Stomach smooth muscle (tissue), 2 donors: ENCODE data around the gene MAP3K13.
"Not testable (repeated sequence)": the region's sequence is repeated elsewhere in the genome, so short reads cannot be mapped to it uniquely, and the experiment has no call there.

Experiments
- H3K27ac ChIP-seq: one replicate; pipeline ENCODE4 v1.7.0; 2013; ENCODE audit warnings: mild to moderate bottlenecking, low read length, inconsistent platforms
- H3K27me3 ChIP-seq, 2 donors: one replicate each; pipeline ENCODE4 v1.7.0; 2013; ENCODE audit warnings: low read length in 2 of 2; ENCODE audit not compliant: insufficient read depth in 2 of 2, control insufficient read depth in 1 of 2
- H3K36me3 ChIP-seq, 2 donors: one replicate each; pipeline ENCODE4 v1.7.0; 2013; ENCODE audit warnings: low read length in 2 of 2; ENCODE audit not compliant: control insufficient read depth in 2 of 2, insufficient read depth in 2 of 2
- H3K4me1 ChIP-seq: one replicate; pipeline ENCODE4 v1.7.0; 2013; ENCODE audit warnings: low read length; ENCODE audit not compliant: control insufficient read depth, insufficient read depth
- H3K4me3 ChIP-seq, 2 donors: one replicate each; pipeline ENCODE4 v1.7.0; 2013; ENCODE audit warnings: low read length in 2 of 2
- H3K9ac ChIP-seq, 2 donors: one replicate each; pipeline ENCODE4 v1.7.0; 2013; ENCODE audit warnings: low read length in 2 of 2, mild to moderate bottlenecking in 1 of 2
- H3K9me3 ChIP-seq, 2 donors: one replicate each; pipeline ENCODE4 v1.7.0; 2013; ENCODE audit warnings: low read length in 2 of 2; ENCODE audit not compliant: control insufficient read depth in 2 of 2
- donor health status: healthy.
- donor health status: Pancreatic carcinoma.

Gene MAP3K13

DNA sequence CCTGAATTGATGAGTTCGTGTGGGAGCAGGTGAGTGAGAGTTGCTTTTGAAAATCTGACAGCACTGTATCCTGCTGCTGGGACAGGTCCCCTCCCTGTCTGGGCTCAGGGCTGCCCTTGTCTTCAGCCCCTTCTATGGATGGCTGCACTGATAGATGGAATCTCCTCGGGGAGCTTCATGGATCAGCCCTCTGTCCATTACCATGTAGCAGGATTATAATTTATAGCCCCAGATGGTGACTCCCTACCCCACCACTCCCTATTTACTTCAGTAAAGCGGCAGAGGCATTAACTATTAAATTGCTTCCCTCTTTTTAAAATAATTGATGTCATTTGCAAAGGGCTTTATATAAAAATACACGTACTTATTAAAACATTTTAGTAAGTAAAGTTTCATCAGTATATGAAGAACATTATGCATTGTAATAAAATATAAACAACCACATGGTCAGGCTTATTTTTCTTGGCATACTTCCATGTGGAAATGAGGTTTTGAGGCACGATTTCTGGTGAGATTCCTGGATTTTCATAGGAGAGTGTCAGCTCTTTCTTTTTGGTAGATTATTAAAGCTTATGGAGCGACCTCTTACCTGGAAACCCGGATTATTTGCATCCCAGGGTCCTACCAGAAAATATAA is 38.5 kb downstream of the MAP3K13 start:
- Histone ChIP-seq H3K4me1 (no peaks in the 10 kb centered on the region), H3K9me3 (no peaks in the 10 kb centered on the region), H3K9ac (no peak overlapping the region), H3K27me3 (no peaks in the 10 kb centered on the region), H3K4me3 (no peak overlapping the region), H3K36me3 (no peaks in the 10 kb centered on the region), H3K27ac (no peak overlapping the region)

DNA sequence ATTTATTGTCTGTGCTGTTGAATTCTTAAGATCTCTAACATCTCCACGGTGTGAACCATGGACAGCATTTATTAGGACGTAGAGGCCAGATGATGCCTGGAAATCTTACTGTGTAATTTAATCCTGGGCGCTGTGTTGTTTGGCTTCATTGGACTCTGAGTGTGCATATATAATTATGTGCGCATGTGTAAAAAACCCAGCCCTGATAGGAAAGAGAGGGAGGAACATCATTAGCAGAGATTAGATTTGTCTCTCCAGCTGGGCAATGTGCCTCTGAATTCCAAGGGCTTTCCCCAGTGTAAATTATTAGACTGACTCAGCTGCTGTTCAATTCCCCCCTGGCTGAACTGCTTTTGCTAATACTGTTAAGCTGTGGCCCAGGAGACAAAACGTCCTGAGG is 39.6 kb downstream of the MAP3K13 start:
- H3K27me3 ChIP-seq = no peaks in the 10 kb centered on the region
- H3K9me3 ChIP-seq = no peaks in the 10 kb centered on the region
- H3K36me3 ChIP-seq = no peaks in the 10 kb centered on the region
- no peak overlapping the region for H3K9ac ChIP-seq
- H3K4me3 ChIP-seq = no peak overlapping the region
- no peaks in the 10 kb centered on the region for H3K4me1 ChIP-seq
- no peak overlapping the region for H3K27ac ChIP-seq

DNA sequence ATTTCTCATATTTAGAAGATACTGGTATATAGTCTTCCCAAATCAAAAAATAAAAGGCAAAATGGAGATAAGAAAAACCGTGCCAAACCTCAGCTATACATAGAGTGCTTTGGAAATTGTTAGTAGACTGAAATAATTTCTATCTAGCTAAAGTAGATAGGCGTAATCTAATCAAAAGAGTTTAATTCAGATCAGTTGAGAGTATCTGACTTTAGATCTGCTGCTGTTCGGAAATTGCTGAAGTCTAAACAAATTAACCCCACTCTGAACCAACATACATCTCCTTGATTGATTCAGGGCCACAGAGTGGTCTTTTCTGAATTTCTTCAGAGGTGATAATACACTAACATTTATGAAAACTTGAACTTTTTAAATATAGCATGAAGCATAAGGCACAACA is 40.1 kb downstream of the MAP3K13 start:
- Histone ChIP-seq H3K36me3 (no peaks in the 10 kb centered on the region), H3K9me3 (no peaks in the 10 kb centered on the region), H3K9ac (no peak overlapping the region), H3K4me1 (no peaks in the 10 kb centered on the region), H3K4me3 (no peak overlapping the region), H3K27me3 (no peaks in the 10 kb centered on the region), H3K27ac (no peak overlapping the region)

DNA sequence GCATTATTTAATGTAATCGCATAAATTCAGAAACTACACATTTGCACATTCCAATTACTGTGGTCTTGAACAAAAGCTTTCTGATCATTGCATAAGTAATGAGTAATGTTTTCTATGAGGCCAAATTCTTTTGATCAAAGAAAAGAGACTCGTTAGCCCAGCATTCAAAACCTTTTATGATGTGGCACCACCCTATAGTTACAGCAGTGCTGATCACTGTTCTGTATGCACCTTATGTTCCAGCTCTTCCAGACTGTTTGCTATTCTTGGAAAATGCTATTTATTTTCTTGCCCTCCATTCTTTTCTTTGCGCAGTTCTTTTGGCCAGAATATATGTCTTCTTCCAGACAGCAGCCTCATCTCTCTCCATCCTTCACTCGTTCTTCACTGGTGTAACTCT is 42.3 kb downstream of the MAP3K13 start:
- no peaks in the 10 kb centered on the region for H3K27me3 ChIP-seq
- H3K9ac ChIP-seq = no peak overlapping the region
- H3K9me3 ChIP-seq = no peaks in the 10 kb centered on the region
- no peaks in the 10 kb centered on the region for H3K4me1 ChIP-seq
- no peaks in the 10 kb centered on the region for H3K36me3 ChIP-seq
- no peak overlapping the region for H3K27ac ChIP-seq
- H3K4me3 ChIP-seq = no peak overlapping the region

DNA sequence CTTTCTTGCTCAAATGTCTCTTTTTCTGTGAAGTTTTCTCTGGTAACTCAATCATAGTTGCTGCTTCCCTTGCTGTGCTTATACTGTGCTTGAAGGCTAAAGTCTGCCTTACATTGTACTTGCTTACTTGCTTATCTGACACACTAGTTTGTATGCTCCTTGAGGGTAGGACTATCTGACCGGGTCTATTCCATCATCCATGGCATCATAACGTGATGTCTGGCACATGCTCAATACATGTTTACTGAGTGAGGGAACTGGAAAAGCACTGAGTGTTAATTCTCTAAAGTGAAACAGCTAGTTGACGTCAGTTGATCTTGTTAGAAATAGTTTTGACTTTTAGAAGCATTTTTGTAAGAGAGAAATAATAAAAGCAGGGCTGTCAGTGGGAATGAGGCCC is 42.7 kb downstream of the MAP3K13 start:
- no peaks in the 10 kb centered on the region for H3K36me3 ChIP-seq
- H3K9ac ChIP-seq = no peak overlapping the region
- no peaks in the 10 kb centered on the region for H3K4me1 ChIP-seq
- no peak overlapping the region for H3K27ac ChIP-seq
- no peaks in the 10 kb centered on the region for H3K27me3 ChIP-seq
- H3K4me3 ChIP-seq = no peak overlapping the region
- H3K9me3 ChIP-seq = no peaks in the 10 kb centered on the region

DNA sequence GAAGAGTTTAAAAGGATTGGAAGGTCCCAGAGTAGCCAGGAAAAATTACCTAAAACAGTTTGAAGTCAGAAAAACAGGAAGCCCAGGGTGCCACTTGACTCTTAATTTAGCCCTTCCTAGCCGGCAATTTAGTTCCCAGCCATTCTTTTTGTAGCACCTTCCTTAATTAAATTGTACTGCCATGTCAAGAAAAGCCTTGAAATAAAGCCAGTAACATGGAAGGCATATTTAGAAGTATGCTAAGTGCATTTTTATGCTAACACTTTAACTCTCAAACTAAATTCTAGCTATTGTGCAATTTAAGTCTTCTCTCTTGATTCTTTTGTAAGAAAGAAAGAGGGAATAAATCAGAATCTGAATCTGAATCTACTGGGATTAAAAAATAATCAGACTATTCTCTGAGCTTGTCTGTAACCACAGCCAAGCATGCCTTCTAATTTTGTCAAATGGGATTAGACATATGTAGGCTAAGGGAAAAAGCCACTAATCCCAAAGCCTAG is 43.2 kb downstream of the MAP3K13 start:
- no peak overlapping the region for H3K9ac ChIP-seq
- no peaks in the 10 kb centered on the region for H3K36me3 ChIP-seq
- H3K9me3 ChIP-seq = no peaks in the 10 kb centered on the region
- H3K27me3 ChIP-seq = no peaks in the 10 kb centered on the region
- no peaks in the 10 kb centered on the region for H3K4me1 ChIP-seq
- H3K4me3 ChIP-seq = no peak overlapping the region
- H3K27ac ChIP-seq = no peak overlapping the region

DNA sequence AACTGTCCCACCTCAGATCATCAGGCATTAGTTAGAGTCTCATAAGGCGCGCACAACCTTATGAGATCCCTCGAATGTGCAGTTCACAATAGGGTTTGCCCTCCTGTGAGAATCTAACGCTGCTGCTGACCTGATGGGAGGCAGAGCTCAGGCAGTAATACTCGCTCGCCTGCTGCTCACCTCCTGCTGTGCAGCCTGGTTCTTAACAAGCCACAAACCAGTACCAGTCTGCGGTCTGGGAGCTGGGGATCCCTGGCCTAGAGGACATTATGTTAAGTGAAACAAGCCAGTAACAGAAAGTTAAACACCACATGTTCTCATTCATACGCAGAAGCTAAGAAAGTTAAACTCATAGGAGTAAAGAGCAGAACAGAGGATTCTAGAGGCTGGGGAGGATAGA is 47.0 kb downstream of the MAP3K13 start:
- Histone ChIP-seq H3K9me3 (no peaks in the 10 kb centered on the region), H3K36me3 (no peaks in the 10 kb centered on the region), H3K27ac (no peak overlapping the region), H3K9ac (no peak overlapping the region), H3K4me3 (no peak overlapping the region), H3K27me3 (no peaks in the 10 kb centered on the region), H3K4me1 (no peaks in the 10 kb centered on the region)

DNA sequence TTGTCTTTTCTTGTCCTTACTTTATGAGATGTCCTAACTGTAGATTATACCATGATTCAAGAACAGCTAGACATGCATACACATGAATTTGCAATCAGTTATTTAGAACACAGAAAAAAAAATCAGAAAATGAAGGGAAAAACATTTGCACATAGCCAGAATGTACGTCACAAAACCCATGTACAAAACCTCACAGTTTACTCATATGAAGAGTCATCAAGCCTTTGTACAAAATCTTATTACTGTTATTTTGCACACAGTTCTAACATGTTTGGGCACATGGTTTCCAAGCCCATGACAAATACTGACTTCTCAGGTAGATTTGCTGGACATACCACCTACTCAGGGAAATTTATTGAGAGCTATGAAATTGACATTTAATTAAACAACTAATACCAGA is 48.2 kb downstream of the MAP3K13 start:
- Histone ChIP-seq H3K4me1 (no peaks in the 10 kb centered on the region), H3K9me3 (no peaks in the 10 kb centered on the region)

DNA sequence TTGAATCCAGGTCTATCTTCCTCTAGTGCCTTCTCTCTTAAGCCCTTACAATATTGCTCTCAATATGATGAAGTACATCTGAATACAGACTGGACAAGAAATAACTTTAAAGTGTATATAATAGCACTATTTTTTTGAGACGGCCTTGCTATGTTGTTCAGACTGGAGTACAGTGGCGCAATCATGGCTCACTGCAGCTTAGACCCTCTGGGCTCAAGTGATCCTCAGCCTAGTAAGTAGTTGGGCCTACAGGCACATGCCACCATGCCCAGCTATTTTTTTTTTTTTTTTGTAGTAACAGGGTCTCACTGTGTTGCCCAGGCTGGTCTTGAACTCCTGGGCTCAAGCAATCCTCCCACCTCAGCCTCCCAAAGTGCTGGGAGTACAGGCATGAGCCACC is 53.6 kb downstream of the MAP3K13 start:
- Histone ChIP-seq H3K4me1 (no peaks in the 10 kb centered on the region), H3K27me3 (no peaks in the 10 kb centered on the region), H3K9ac (no peak overlapping the region), H3K4me3 (no peak overlapping the region), H3K36me3 (no peaks in the 10 kb centered on the region), H3K9me3 (no peaks in the 10 kb centered on the region), H3K27ac (no peak overlapping the region)

More for the DNA sequence above, 48.2 kb downstream of the MAP3K13 start:
- Histone ChIP-seq H3K36me3 (no peaks in the 10 kb centered on the region), H3K9ac (no peak overlapping the region), H3K4me3 (no peak overlapping the region), H3K27ac (no peak overlapping the region), H3K27me3 (no peaks in the 10 kb centered on the region)

DNA sequence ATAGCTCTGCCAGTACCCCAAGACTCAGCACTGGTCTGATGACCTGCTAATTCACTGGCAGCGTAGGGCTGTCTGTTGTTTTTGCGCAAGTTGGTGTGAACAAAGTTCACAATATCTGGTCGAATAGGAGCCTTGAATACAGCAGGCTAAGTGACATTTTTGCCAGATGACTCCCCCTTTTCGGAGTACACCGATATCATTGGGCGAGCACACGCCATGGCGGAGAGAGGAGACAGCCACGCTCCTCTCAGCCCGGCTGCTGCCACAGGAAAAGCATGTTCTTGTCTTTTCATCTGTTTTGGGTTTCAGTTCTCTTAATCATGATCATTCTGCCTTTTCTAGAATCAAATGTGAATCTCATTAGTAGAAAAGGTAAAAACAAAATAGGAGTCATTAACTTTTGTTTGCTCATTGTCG is 55.6 kb downstream of the MAP3K13 start:
- not testable (repeated sequence) for H3K4me3 ChIP-seq, H3K9ac ChIP-seq, H3K36me3 ChIP-seq, H3K9me3 ChIP-seq, H3K27ac ChIP-seq, H3K4me1 ChIP-seq, H3K27me3 ChIP-seq

DNA sequence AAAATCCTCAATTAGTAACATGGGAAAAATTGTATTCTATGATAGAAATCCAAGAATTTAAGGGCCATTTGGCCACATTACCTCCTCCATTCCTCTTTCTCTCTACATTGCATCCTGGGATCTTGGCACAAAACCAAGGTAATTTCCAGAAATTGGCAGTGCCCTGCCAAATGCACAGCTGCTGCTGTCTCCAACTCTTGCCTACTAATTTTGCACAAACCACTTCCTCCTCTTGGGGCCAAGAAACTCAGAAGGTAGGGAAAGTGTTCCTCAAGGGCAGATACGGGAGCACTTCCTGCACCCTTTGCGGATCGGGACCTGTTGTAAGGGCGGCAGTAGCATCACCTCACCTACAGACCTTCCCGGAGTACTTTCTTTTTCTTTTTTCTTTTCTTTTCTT is 57.8 kb downstream of the MAP3K13 start:
- Histone ChIP-seq H3K9me3 (no peaks in the 10 kb centered on the region), H3K4me3 (no peak overlapping the region), H3K9ac (no peak overlapping the region), H3K27me3 (no peaks in the 10 kb centered on the region), H3K27ac (no peak overlapping the region), H3K4me1 (no peaks in the 10 kb centered on the region), H3K36me3 (no peaks in the 10 kb centered on the region)
